ENCODE measurements around the gene ZP1. TPM values are rescaled to one million over a fixed set of nuclear protein-coding genes. Genes with fewer than 3 reads are reported as not detected.
"Not testable (repeated sequence)": the region's sequence is repeated elsewhere in the genome, so short reads cannot be mapped to it uniquely, and the experiment has no call there.

The ZP1 gene
- total RNA-seq, 2 experiments from 2014 or later = not detected

GRCh38 chr11:60821827-60822599 is 45.3 kb upstream of the ZP1 start:
- ChIA-PET CTCF (ENCODE audit: unreplicated experiment) (interaction anchor here (0.8 kb wide), 1 partner anchor 9 kb away, joined by 3 read pairs; no protein-coding TSS in a partner anchor), POLR2A (no interaction called here)
- H3K4me3 ChIP-seq (ENCODE audit: low read depth, low read length, poor library complexity, severe bottlenecking) = no peak overlapping the region
- TF ChIP-seq, protein P1, sequence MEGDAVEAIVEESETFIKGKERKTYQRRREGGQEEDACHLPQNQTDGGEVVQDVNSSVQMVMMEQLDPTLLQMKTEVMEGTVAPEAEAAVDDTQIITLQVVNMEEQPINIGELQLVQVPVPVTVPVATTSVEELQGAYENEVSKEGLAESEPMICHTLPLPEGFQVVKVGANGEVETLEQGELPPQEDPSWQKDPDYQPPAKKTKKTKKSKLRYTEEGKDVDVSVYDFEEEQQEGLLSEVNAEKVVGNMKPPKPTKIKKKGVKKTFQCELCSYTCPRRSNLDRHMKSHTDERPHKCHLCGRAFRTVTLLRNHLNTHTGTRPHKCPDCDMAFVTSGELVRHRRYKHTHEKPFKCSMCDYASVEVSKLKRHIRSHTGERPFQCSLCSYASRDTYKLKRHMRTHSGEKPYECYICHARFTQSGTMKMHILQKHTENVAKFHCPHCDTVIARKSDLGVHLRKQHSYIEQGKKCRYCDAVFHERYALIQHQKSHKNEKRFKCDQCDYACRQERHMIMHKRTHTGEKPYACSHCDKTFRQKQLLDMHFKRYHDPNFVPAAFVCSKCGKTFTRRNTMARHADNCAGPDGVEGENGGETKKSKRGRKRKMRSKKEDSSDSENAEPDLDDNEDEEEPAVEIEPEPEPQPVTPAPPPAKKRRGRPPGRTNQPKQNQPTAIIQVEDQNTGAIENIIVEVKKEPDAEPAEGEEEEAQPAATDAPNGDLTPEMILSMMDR (conservative IDR thresholded peaks at IDR 0.05; ENCODE audit: low read length) = no peak
- no peak for TF ChIP-seq EZH2phosphoT487 (IDR thresholded peaks at IDR 0.05; ENCODE audit: borderline replicate concordance, low read depth, low read length)
- H3K4me1 ChIP-seq (ENCODE audit: insufficient read depth, low read length, poor library complexity, severe bottlenecking) = no peaks in the 10 kb centered on the region
- no peak overlapping the region for H2AFZ ChIP-seq (ENCODE audit: low read length)
- H3K9me2 ChIP-seq (ENCODE audit: insufficient read depth, low read length) = no peaks in the 10 kb centered on the region
- H3K4me2 ChIP-seq (ENCODE audit: low read length) = no peak overlapping the region
- no peaks in the 10 kb centered on the region for H3K36me3 ChIP-seq (ENCODE audit: insufficient read depth, low read length)
- no peaks in the 10 kb centered on the region for H4K20me1 ChIP-seq (ENCODE audit: insufficient read depth, low read length)
- H3K79me2 ChIP-seq (ENCODE audit: insufficient read depth, low read depth, low read length) = no peaks in the 10 kb centered on the region
- DNase-seq (ENCODE audit: low spot score) = peak; percentile 23
- intact Hi-C loops (cut with micrococcal nuclease; ENCODE audit: unreplicated experiment) = no loop called here
- no peak overlapping the region for H3K27ac ChIP-seq (ENCODE audit: low read depth, low read length, poor library complexity, severe bottlenecking)
- peaks cover 3% of the 10 kb centered on the region; the same call in 1 of the 2 replicates for H3K9me3 ChIP-seq (ENCODE audit: low read length)
- no TSS peak for BruUV-seq (replicated peaks)

DNA sequence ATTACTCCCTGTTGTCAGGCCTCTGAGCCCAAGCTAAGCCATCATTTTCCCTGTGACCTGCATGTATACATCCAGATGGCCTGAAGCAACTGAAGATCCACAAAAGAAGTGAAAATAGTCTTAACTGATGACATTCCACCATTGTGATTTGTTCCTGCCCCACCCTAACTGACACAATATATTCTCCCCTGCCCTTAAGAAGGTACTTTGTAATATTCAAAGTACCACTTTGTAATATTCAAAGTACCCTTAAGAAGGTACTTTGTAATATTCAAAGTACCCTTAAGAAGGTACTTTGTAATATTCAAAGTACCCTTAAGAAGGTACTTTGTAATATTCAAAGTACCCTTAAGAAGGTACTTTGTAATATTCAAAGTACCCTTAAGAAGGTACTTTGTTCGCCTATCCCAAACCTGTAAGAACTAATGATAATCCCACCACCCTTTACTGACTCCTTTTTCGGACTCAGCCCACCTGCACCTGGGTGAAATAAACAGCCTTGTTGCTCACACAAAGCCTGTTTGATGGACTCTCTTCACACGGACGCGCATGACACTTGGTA is 43.5 kb upstream of the ZP1 start:
- H4K20me1 ChIP-seq (ENCODE audit: insufficient read depth, low read length); H3K4me1 ChIP-seq (ENCODE audit: insufficient read depth, low read length, poor library complexity, severe bottlenecking); POLR2A ChIA-PET; H2AFZ ChIP-seq (ENCODE audit: low read length); intact Hi-C loops (cut with micrococcal nuclease; ENCODE audit: unreplicated experiment); H3K9me3 ChIP-seq (ENCODE audit: low read length); H3K4me2 ChIP-seq (ENCODE audit: low read length); DNase-seq (ENCODE audit: low spot score); CTCF ChIA-PET (ENCODE audit: unreplicated experiment); H3K36me3 ChIP-seq (ENCODE audit: insufficient read depth, low read length); BruUV-seq (replicated peaks); H3K27ac ChIP-seq (ENCODE audit: low read depth, low read length, poor library complexity, severe bottlenecking); H3K9me2 ChIP-seq (ENCODE audit: insufficient read depth, low read length); H3K79me2 ChIP-seq (ENCODE audit: insufficient read depth, low read depth, low read length); H3K4me3 ChIP-seq (ENCODE audit: low read depth, low read length, poor library complexity, severe bottlenecking): not testable (repeated sequence)

GRCh38 chr11:60825118-60825517 is 42.2 kb upstream of the ZP1 start:
- intact Hi-C loops (cut with micrococcal nuclease; ENCODE audit: unreplicated experiment) = no loop called here
- Histone ChIP-seq H3K4me3 (ENCODE audit: low read depth, low read length, poor library complexity, severe bottlenecking) (no peak overlapping the region), H3K9me3 (ENCODE audit: low read length) (no peaks in the 10 kb centered on the region), H3K4me2 (ENCODE audit: low read length) (no peak overlapping the region), H3K36me3 (ENCODE audit: insufficient read depth, low read length) (no peaks in the 10 kb centered on the region), H3K27ac (ENCODE audit: low read depth, low read length, poor library complexity, severe bottlenecking) (no peak overlapping the region), H4K20me1 (ENCODE audit: insufficient read depth, low read length) (no peaks in the 10 kb centered on the region), H3K9me2 (ENCODE audit: insufficient read depth, low read length) (no peaks in the 10 kb centered on the region), H3K79me2 (ENCODE audit: insufficient read depth, low read depth, low read length) (no peaks in the 10 kb centered on the region), H3K4me1 (ENCODE audit: insufficient read depth, low read length, poor library complexity, severe bottlenecking) (no peaks in the 10 kb centered on the region), H2AFZ (ENCODE audit: low read length) (no peak overlapping the region)
- ChIA-PET POLR2A (no interaction called here), CTCF (ENCODE audit: unreplicated experiment) (no interaction called here)
- DNase-seq (ENCODE audit: low spot score) = no peak
- no peak for TF ChIP-seq EZH2phosphoT487 (IDR thresholded peaks at IDR 0.05; ENCODE audit: borderline replicate concordance, low read depth, low read length)
- BruUV-seq (replicated peaks) = no TSS peak

Measured in OCI-LY7 (cell line).